BJ (cell line): Measurements from ENCODE around the gene PSMA1. TPM values are rescaled to one million over a fixed set of nuclear protein-coding genes. Genes with fewer than 3 reads are reported as not detected.

Experiments used
- CTCF ChIA-PET: fragments of 350-600 bp; formaldehyde crosslinking; extraction: SDS; loops from one replicate; lab custom pipeline; 2021; ENCODE audit warnings: antibody characterized with exemption, inconsistent platforms; lab: Yijun Ruan, JAX
- POLR2A ChIA-PET: fragments of 300-600 bp; sonication (Branson Sonifier 250); formaldehyde crosslinking; extraction: SDS; loops from one replicate; lab custom pipeline; 2021; ENCODE audit warnings: antibody characterized with exemption; lab: Charles Lee
- DNase-seq: peaks from one replicate; pipeline ENCODE4 v3.0.0-alpha.2; 2011; ENCODE audit warnings: low read depth
- H3K27me3 ChIP-seq: 2 replicates; pipeline ENCODE4 v1.6.0; 2011; ENCODE audit warnings: low read length; ENCODE audit not compliant: control insufficient read depth, insufficient read depth
- H3K36me3 ChIP-seq: 2 replicates; pipeline ENCODE4 v1.5.1; 2011; ENCODE audit warnings: low read length; ENCODE audit not compliant: control insufficient read depth, insufficient read depth
- H3K4me3 ChIP-seq: 2 replicates; pipeline ENCODE4 v1.5.1; 2011; ENCODE audit warnings: low read depth, mild to moderate bottlenecking, control low read depth, low read length
- CTCF ChIP-seq: IDR thresholded peaks from 2 replicates; pipeline ENCODE4 v1.5.1; 2011; ENCODE audit warnings: low read depth, mild to moderate bottlenecking, control low read depth, inconsistent platforms, low read length, moderate library complexity; ENCODE audit not compliant: insufficient read depth
- polyA plus RNA-seq: library from polyadenylated mRNA; depleted of rRNA; stranded (reverse); fragments of >200 nt; gene quantifications from 2 replicates; pipeline ENCODE4 v1.2.3, GENCODE V29; 2011

Gene PSMA1
- polyA plus RNA-seq, 1 experiment: 108 TPM

- no peak overlapping the region for H3K4me3 ChIP-seq
- no peaks in the 10 kb centered on the region for H3K36me3 ChIP-seq
- ChIA-PET CTCF (interaction anchor here (2.2 kb wide), 1 partner anchor 367 kb away, joined by 6 read pairs; no protein-coding TSS in a partner anchor), POLR2A (no interaction called here)
- peaks cover 2% of the 10 kb centered on the region; the same call in 1 of the 2 replicates for H3K27me3 ChIP-seq
- TF ChIP-seq CTCF: no peak
- no peak for DNase-seq
Measured at GRCh38 chr11:14541192-14541947, 21.2 kb upstream of the PSMA1 start.

GRCh38 chr11:14539982-14540421, 19.8 kb upstream of the PSMA1 start:
- no peak for TF ChIP-seq CTCF
- no peak for DNase-seq
- ChIA-PET POLR2A (no interaction called here), CTCF (interaction anchor here (1.6 kb wide), 1 partner anchor 363 kb away, joined by 3 read pairs; no protein-coding TSS in a partner anchor)
- Histone ChIP-seq H3K4me3 (no peak overlapping the region), H3K27me3 (peaks cover 2% of the 10 kb centered on the region; the same call in 1 of the 2 replicates), H3K36me3 (no peaks in the 10 kb centered on the region)

- H3K4me3 ChIP-seq: no peak overlapping the region
- ChIA-PET CTCF (interaction anchor here (0.6 to 1.6 kb wide), 4 partner anchors 12 to 366 kb away, joined by 3 read pairs; no protein-coding TSS in a partner anchor), POLR2A (no interaction called here)
- TF ChIP-seq CTCF: no peak
- no peaks in the 10 kb centered on the region for H3K36me3 ChIP-seq
- no peak for DNase-seq
- H3K27me3 ChIP-seq: peaks cover 2% of the 10 kb centered on the region; the same call in 1 of the 2 replicates
Measured at GRCh38 chr11:14538926-14539554, 18.9 kb upstream of the PSMA1 start.

- CTCF ChIA-PET: interaction anchor here (0.6 to 1.2 kb wide), 2 partner anchors 11 to 367 kb away, joined by 3 read pairs; no protein-coding TSS in a partner anchor
Measured at GRCh38 chr11:14538271-14538925, 18.2 kb upstream of the PSMA1 start.

More at GRCh38 chr11:14538271-14538925, 18.2 kb upstream of the PSMA1 start:
- Histone ChIP-seq H3K27me3 (peaks cover 2% of the 10 kb centered on the region; the same call in 1 of the 2 replicates), H3K4me3 (no peak overlapping the region), H3K36me3 (no peaks in the 10 kb centered on the region)
- no peak for DNase-seq
- TF ChIP-seq CTCF: no peak
- POLR2A ChIA-PET: no interaction called here
